Vein endothelial cell (primary cell): Measurements from ENCODE around the gene KLHDC9. TPM values are rescaled to one million over a fixed set of nuclear protein-coding genes. Genes with fewer than 3 reads are reported as not detected.

Experiments used
- small RNA-seq: library from RNA; depleted of rRNA; stranded (forward); fragments of <200 nt; gene quantifications from one replicate; pipeline ENCODE3, GENCODE V24; 2012
- total RNA-seq: library from RNA; depleted of rRNA; stranded (reverse); fragments of >200 nt; gene quantifications from 2 replicates; pipeline ENCODE4 v1.2.3, GENCODE V29; 2012

The KLHDC9 gene
- 0.86 and 1.3 TPM in 2 replicates for total RNA-seq

GRCh38 chr1:161098210-161099068 lies at the start of gene KLHDC9:
KLHDC9 (plus strand) TSS chr1:161098361; CDS start chr1:161098536, 175 bp downstream.

DNA sequence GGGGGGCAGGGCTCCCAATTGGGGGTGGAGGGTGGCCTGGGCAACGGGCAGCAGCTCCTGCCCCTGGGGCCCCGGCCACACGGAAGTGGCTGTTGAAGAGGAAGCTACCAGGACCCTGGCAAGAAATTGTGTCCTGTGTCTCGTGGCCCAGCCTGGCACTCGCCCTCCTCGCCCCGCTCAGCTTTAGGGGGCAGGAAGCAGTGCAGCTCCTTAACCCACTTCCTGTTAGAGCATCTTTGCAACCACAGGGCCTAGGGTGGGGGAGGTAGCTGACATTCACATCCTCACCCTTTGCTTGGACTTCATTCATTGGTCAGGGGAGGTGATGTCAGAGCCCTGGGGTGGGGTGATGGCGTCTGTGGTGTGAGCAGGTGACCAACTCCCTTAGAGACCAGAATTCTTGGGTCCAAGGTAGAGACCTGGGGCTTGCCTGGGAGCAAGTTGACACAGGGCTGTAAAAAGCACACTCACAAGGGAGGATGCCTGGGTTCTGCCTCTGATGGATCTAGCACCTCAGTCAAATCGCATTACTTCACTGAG lies 28.4 kb upstream of the KLHDC9 start, which contains the start of gene ARHGAP30:
ARHGAP30 (minus strand) TSS at position 161 of the 540 bp plus-strand sequence. CDS start 267 bp downstream, outside the sequence.

DNA sequence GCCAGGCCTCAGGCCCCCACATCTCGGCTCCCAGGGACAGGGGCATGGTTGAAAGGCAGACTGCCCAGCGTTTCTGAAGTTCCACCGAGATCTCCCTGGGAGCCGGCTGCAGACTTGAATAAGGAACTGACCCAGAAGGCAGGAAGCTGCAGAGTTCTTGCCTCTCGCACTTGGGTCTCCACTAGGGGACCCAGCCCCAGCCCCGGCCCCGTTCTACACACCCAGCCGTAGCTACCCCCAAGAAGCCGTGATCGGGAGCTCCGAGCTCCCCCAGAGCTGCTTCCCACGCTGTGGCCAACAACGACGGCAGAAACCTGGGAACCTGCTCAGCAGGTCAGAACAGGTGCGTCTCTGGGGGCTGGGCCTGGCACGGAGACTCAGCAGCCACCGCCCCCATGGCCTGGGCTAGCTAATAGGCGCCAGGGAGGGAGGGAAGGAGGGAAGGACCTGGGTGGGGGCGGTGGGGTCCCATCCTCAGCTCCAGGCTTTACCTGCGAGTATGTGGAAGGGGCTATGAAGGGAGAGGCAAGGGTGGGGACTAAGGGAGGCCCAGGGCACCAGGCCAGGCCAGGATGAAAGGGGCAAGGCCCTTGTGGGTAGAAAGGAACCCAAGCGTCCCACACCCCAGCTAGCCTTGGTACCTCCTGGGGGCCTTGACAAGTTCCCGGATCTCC lies 8.8 kb upstream of the KLHDC9 start, which contains the start of gene NECTIN4:
NECTIN4 (minus strand) TSS at position 308 of the 674 bp plus-strand sequence; CDS start at position 46, 262 bp downstream.

DNA sequence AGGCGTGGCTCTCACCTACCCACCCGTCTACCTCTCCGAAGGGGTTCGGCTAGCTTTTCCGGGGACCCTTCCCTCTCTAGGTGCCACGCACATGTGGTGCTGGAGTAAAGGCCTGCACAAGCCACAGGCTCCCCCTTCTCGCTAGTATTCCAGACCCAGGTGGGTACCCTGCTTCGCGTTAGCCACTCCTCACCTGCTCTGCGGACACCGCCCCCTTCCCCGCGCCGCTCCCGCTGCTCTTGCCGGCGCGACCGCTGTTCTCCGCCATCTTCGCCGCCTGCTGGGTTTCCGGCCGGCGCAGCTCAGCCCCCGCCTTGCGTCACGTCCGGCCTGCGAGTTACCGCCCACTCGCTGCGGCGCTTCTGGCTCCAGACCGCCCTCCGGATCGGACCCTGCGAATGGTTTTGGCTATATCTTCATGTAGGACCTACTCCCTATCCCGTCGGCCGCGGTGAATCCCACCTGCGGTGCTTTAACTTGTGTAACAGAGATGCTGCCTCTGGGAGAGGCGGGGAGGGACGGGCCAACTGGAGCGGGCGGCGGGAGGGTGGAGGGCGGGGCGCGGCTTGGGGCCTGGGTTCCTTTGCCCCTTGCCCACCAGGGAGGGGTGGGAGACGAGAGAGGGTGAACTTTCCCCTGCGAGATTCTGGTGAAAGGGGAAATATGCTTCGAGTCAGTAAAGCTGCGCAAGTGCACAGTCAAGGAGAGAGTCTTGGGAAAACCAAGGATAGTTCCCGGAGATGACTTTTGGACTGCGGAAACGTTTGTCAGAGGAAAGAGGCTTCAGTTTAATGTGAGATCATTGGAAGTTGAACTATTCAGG lies 19.8 kb downstream of the KLHDC9 start, which contains the start of the genes NIT1 and PFDN2:
NIT1 (plus strand) TSS at position 347 of the 823 bp plus-strand sequence; CDS start at position 419, 72 bp downstream.
PFDN2 (minus strand) TSS at position 279 of the 823 bp plus-strand sequence; CDS start at position 268, 11 bp downstream.

DNA sequence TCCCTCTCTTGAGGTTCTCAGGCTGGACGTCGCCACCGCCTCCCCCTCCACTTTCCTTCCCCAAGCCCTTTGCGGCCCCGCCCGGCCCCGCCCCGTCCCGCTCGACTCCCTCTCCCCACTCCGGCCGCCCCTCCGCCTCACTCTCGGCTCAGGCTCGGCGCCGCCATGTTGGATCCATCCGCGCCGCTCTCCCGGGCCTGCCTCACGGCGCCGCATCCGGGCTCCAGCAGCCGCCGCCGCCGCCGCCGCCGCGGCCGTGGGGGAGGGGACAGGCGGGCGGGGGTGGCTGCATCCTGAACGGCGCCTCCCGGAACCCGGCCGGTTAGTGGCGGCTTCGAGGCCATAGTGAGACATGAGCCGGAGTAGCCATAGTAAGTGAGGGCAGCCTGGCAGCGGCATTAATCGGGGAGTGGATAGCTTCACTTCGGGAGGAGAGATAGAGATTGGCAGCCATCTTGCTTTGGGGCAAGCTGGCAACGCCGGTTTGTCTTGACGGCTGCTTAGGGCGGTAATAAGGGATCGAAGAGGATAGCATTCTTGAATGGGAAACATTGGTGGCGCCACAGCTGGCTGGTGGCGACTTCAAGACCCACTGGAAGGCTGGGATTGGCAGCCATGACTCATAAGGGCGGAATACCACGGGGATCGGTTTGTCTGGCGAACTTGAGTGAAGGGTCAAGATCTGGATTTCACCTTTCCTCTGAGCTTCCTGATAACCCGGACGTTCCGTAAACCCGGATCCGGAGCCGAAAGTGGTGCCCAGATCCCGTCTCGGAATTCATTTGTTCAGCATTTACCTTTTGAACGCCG lies 34.5 kb downstream of the KLHDC9 start, which contains the start of gene DEDD:
DEDD (minus strand) TSS at position 258 of the 810 bp plus-strand sequence. CDS start 8,205 bp downstream, outside the sequence.

Small RNA genes within 50 kb of the gene (small RNA-seq; reads per million reads assigned to genes)
- gene RF01225 = not detected

Other genes starting within 250 kb of the KLHDC9 start
- not detected in 2 replicates for gene CD244, start 235.5 kb upstream of the KLHDC9 start, total RNA-seq
- gene ITLN1, start 213.2 kb upstream of the KLHDC9 start, total RNA-seq = not detected in 2 replicates
- gene ITLN2, start 143.6 kb upstream of the KLHDC9 start, total RNA-seq = not detected in 2 replicates
- gene F11R, start 77.2 kb upstream of the KLHDC9 start, total RNA-seq = 144 and 239 TPM in 2 replicates
- 2.4 and 3.6 TPM in 2 replicates for gene TSTD1, start 59.4 kb upstream of the KLHDC9 start, total RNA-seq
- gene USF1, start 52.4 kb upstream of the KLHDC9 start, total RNA-seq = 72.8 and 82.5 TPM in 2 replicates
- gene ARHGAP30, start 28.5 kb upstream of the KLHDC9 start, total RNA-seq = not detected in 2 replicates
- under 0.01 and 0.65 TPM in 2 replicates for gene NECTIN4, start 8.8 kb upstream of the KLHDC9 start, total RNA-seq
- 34.3 and 40.9 TPM in 2 replicates for gene PFDN2, start 19.7 kb downstream of the KLHDC9 start, total RNA-seq
- gene NIT1, start 19.7 kb downstream of the KLHDC9 start, total RNA-seq = 11.8 and 13.9 TPM in 2 replicates
- 43.8 and 45.7 TPM in 2 replicates for gene DEDD, start 34.3 kb downstream of the KLHDC9 start, total RNA-seq
- 105 and 120 TPM in 2 replicates for gene UFC1, start 55.6 kb downstream of the KLHDC9 start, total RNA-seq
- gene USP21, start 61.1 kb downstream of the KLHDC9 start, total RNA-seq = 5.9 and 6.2 TPM in 2 replicates
- 15.6 and 15.7 TPM in 2 replicates for gene PPOX, start 68.1 kb downstream of the KLHDC9 start, total RNA-seq
- gene B4GALT3, start 79.1 kb downstream of the KLHDC9 start, total RNA-seq = 37.6 and 39.5 TPM in 2 replicates
- 14.0 and 44.2 TPM in 2 replicates for gene ADAMTS4, start 100.7 kb downstream of the KLHDC9 start, total RNA-seq
- 98.6 and 115 TPM in 2 replicates for gene NDUFS2, start 104.0 kb downstream of the KLHDC9 start, total RNA-seq
- not detected in 2 replicates for gene FCER1G, start 116.9 kb downstream of the KLHDC9 start, total RNA-seq
- not detected in 2 replicates for gene APOA2, start 125.3 kb downstream of the KLHDC9 start, total RNA-seq
- 16.0 and 18.2 TPM in 2 replicates for gene TOMM40L, start 127.7 kb downstream of the KLHDC9 start, total RNA-seq
- not detected in 2 replicates for gene NR1I3, start 139.8 kb downstream of the KLHDC9 start, total RNA-seq
- gene PCP4L1, start 160.4 kb downstream of the KLHDC9 start, total RNA-seq = not detected in 2 replicates
- 0.33 and 0.86 TPM in 2 replicates for gene MPZ, start 211.6 kb downstream of the KLHDC9 start, total RNA-seq
- 26.1 and 65.9 TPM in 2 replicates for gene SDHC, start 216.0 kb downstream of the KLHDC9 start, total RNA-seq